GM18870 (cell line): Measurements from ENCODE around the gene TRIM44.
"Not testable (repeated sequence)": the region's sequence is repeated elsewhere in the genome, so short reads cannot be mapped to it uniquely, and the experiment has no call there.

Experiments used
- ATAC-seq: cut with Tn5 transposase; IDR thresholded peaks from one replicate; pipeline ENCODE4 v1.9.1; 2021; ENCODE audit warnings: moderate library complexity; ENCODE audit not compliant: unreplicated experiment

TRIM44 gene

DNA sequence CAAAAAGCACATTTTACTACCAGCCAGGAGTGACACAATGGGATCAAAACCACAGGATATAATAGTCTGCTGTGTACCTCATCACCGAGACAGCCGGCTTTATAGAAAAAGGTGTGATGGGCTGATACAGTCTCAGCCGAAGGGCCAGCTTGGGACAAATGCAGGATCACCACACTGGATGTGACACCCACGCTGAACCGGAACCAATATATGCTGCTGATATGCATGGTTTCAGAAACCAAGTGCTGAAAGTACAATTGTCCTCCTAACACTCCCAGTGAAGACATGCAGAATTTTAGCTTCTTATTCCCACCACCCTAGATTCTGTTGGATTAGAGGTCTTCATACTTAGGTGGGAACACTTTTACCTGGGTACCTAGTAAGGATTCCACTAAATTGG is 184.3 kb downstream of the TRIM44 start:
- ATAC-seq = no peak

DNA sequence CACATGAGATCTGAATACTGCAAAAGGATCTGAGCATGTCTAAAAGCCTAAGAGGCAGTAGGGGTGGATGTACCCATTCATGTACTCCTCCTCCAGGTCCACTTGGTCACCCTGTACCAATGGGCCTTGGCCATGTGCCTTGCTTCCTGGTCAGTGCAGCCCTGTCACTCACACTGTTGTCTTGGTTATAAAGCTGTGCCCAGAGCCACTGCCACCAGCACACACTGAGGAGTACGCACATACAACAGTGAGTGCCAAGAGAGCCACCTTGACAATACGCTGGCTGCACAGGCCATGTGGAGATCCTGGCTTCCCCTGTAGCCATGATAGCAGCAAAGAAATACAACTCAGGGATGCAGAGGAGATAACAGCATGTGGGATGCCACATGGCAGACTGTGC is 184.9 kb downstream of the TRIM44 start:
- ATAC-seq = no peak

DNA sequence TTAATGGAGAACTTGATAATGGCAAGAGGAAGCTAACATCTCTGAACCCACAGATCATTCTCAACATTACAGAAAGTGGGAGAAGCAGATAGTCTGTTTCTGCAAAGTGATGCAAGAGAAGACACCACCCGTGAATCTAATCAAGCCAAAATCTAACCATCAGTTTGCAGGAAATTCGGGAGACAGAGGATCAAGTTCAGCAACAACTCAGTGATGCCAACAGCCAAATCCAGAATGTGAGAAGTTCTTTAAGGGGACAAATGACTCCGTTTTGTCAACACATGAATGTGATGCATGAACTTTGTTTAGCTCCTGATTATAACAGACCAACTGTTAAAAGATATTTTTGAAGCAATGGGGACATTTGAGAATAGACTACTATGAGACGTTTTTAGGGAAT is 186.0 kb downstream of the TRIM44 start:
- no peak for ATAC-seq

DNA sequence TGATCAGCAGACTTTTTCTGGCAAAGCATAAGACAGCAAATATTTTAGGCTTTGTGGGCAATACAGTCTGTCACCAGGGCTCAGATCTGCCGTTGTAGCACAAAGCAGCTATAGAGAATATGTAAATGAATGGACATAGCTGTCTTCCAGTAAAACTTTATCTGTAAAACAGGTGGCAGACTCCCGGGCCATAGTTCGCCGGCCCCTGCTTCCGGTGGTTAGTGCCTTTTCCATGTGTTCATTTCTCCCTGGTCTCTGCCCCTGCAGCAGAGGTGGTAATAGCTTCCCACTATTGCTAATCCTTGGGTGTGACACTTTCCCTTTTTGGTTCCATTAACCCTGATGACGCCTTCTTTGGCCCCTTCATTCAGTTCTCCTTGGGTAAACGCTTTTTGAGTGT is 187.6 kb downstream of the TRIM44 start:
- no peak for ATAC-seq

DNA sequence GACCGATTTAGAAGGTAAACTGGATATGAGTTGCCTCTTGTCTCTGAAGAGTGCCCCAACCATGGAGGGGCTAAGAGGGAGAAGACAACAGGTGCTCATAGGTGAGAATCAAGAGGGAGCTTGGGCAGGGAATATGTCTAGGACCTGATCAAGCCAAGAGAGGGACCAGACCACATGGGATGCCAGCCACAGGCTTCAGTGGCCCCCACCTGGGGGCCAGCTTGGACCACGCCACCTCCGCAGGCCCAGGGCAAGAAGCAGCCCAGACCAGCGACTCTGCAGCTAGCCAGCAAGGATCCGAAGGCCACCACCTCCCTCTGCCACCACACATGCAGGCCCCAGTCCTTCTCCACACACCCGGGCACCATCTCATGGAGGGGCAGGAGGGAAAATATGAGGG is 188.8 kb downstream of the TRIM44 start:
- ATAC-seq = no peak

DNA sequence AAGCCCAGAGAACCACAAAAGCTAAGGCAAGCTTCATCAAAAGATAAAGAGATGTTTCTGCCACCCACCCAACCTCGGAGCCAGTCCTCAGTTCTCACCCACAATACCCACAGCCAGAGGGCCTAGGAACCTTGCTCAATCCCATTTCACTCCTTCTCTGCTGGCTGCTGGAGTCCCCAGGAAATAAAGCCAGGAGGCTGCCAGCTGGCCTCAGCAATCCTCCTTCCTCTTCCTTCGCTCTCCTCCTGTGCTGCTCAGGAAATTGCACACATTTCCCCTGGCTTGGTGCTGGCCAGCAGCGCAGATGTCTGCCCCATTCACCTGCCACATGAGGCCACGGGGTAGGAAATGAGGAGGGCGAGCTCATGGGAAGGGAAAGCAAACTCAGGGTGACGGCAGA is 189.5 kb downstream of the TRIM44 start:
- no peak for ATAC-seq

DNA sequence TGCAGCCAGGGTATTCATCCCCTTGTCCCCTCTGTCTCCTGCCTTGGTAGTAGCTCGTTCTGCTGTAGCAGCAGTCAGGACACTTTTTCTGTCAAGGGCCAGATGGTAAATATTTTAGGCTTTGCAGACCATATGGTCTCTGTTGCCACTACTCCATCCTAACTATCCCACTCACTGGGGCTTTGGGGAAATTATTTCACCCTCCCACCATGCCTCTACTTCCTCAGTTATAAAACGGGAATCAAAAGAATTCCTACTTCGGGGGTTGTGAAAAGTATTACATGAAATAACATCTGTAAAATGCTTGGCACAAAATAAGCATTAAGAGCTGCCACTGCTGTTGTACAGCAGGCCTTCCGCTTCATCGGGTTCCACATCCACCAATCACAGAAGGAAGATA is 191.4 kb downstream of the TRIM44 start:
- ATAC-seq = no peak

DNA sequence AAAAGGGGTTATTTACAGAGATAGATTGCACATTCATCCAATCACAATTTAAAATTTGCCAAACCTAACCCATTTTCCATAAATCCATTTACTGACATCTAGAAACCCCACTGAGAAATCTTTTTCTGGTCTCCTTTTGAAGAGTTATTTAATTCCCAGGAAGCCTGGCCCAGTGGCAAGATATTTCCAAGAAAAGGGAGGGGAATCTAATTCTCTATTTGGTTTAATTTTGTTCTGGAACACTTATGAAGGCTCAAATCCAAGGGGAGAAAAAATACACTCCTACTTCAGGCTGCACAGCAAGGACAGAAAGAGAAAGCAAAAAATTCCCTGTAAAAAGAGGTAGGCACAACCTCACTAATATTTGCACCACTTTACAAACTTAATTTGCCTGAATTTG is 193.1 kb downstream of the TRIM44 start:
- ATAC-seq = no peak

DNA sequence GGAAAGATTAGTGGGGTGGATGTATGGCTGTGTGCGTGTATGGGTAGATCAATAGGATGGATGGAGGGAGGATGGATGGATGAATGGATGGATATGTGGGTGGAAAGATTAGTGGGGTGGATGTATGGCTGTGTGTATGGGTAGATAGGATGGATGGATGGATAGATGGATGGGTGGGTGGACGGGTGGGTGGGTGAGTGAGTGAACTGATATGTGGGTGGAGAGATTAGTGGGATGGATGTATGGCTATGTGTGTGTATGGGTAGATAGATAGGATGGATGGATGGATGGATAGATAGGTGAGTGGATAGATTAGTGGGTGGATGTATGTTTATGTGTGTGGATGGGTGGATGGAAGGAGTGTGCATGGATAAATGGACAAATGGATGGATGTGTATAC is 193.7 kb downstream of the TRIM44 start:
- ATAC-seq = no peak

DNA sequence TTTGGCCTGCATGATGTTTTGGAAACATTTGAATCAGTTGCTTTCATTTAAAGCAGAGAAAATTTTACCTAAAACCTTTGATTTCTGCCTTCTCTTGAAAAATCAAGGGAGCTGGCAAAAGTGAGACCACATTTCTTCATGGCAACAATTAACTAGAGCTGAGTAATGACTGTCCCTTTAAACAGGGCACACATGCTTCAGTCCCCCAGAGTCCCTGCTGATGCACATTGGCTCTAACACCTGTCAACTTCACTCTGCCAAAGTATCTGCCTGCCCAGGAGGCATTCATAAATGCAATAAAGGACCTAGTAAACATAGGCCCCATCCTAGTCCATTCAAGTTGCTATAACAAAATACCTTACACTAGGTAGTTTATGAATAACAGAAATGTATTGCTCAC is 194.2 kb downstream of the TRIM44 start:
- no peak for ATAC-seq

DNA sequence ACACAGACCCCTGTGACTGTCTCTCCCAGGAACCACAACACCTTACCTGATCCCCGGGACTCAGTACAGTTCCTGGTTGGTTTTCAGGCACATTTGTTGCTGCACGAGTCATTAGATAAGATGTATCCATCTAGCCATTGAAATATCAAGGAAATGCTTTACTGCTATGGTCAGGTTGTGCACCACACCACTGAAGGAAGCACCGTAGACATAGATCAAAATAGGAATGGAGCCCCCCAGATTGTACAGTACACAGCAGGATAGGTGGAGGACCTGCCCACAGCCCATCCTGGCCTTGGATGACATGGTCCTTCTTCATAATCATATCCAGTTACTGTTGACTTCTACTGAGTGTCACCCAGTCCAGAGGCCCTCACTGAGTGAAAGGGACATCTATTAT is 195.3 kb downstream of the TRIM44 start:
- no peak for ATAC-seq

DNA sequence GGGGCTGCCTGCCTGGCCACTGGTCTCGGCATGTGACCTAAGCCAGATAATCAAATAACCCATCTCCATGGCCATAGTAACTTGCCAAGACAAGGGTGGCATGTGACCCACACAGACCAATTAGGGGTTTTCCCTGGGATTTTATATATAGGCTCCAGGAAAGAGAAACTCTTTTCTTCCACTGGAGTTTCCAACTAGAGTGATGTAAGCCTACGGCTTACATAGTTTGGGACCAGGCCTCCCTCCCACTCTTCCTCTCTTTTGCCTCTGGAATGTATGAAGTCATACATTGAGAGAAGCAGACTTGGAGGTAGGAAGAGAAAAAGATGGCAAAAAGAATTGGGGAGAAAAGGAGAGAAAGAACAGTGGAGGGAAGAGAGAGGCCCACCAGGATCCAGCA is 196.7 kb downstream of the TRIM44 start:
- no peak for ATAC-seq

DNA sequence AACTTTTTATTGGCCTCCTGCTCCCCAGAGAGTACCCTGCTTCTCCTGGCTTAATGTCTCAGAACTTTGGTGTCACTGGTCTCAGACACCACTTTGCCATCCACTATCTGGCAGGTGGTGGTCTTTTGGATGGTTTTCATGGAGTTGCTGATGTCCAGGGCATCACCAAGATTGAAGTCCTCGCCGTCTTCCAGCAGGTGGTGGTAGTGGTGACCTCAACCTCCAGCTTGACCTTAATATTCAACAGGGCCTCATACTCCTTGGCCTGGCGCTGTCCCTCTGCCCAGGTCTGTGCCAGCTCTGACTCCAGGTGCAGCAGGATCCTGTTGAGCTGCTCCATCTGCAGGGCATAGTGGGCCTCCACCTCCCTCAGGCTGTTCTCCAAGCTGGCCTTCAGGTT is 197.6 kb downstream of the TRIM44 start:
- ATAC-seq = not testable (repeated sequence)

DNA sequence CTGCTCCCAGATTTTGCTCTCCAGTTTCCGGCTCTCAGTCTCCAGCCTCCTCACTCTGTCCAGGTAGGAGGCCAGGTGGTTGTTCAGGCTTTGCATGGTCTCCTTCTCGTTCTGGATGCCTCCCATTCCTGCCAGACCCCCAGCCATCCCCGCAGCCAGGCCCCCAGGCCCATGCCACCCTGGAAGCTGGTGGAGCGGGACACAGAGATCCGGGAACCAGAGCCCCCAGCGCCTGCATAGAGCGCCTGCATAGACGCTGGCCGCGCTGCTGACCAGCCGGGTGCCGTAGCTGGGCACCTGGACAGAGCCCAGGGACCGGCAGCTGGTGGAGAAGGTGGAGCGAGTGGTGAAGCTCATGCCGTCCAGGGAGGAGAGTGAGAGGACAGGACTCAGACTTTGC is 198.6 kb downstream of the TRIM44 start:
- no peak for ATAC-seq

DNA sequence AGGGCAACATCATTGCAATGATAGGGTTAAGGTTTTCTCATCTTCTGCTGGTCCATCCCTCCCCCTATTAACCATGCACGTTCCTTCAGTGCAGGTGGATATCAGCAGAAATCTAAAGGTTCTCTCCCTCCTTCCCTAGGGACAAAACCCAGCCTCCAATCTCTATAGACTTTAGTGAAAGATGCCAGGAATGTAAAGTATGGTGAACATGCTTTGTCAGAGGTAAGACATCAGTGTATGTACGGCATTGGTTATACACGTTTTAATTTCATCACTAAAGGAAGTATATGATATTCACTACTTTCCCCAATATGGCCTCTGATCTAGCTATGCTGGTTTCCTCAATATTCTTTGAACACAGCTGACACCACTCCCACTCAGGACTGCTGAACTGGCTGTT is 200.1 kb downstream of the TRIM44 start:
- ATAC-seq = no peak

DNA sequence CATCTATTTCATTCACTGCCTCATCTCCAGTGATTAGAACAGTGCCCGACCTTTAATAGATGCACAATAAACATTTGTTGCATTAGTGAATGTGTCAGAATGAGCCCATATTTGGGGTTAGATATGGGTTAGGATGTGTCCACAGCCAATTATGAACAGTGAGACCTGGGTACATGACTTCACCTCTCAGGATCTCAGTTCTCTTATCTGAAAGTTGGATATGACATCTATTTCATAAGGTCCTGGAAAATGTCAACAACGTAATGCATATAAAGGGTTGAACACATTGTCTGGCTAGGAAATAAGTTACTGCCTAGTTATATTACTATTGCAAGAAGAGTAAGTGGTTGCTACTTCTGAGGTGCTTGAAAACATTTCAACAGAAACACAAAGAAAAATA is 201.6 kb downstream of the TRIM44 start:
- no peak for ATAC-seq

DNA sequence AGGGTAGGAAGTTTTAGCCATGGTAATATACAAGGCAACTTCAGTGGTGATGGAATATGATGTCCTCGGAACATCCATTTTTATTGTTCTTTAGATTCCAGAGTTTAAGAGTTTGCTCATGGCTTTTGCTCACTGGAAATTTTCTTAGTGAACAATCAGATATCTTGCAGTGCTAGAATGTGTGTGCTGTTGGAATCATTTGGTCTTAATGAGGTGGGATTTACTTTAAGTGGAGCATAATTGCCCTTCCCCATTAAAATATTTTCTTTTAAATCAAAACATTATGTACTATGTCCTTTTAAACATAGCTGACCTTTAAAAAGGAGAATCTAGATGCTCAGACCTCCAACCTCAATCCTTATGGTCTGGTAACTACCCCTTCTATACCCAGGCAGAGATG is 204.0 kb downstream of the TRIM44 start:
- ATAC-seq = no peak
